ENCODE measurements around the gene SHROOM2.
"Not testable (repeated sequence)": the region's sequence is repeated elsewhere in the genome, so short reads cannot be mapped to it uniquely, and the experiment has no call there.

SHROOM2 gene

GRCh38 chrX:9807355-9808182, 21.3 kb downstream of the SHROOM2 start:
- no peak for DNase-seq (ENCODE audit: low read depth)
- Histone ChIP-seq H3K36me3 (ENCODE audit: control insufficient read depth, insufficient read depth, low read length, severe bottlenecking) (no peaks in the 10 kb centered on the region), H3K9me3 (ENCODE audit: control insufficient read depth, low read length) (no peaks in the 10 kb centered on the region), H3K9ac (ENCODE audit: low read length) (no peak overlapping the region), H3K4me1 (ENCODE audit: control insufficient read depth, insufficient read depth, low read length) (no peaks in the 10 kb centered on the region), H3K4me3 (ENCODE audit: low read length) (no peak overlapping the region), H3K27me3 (replicated peaks; ENCODE audit: control insufficient read depth, insufficient read depth, low read length) (no peaks in the 10 kb centered on the region)

GRCh38 chrX:9809876-9810275, 23.6 kb downstream of the SHROOM2 start:
- not testable (repeated sequence) for H3K27me3 ChIP-seq (replicated peaks; ENCODE audit: control insufficient read depth, insufficient read depth, low read length); H3K4me3 ChIP-seq (ENCODE audit: low read length); H3K9ac ChIP-seq (ENCODE audit: low read length); H3K36me3 ChIP-seq (ENCODE audit: control insufficient read depth, insufficient read depth, low read length, severe bottlenecking); H3K9me3 ChIP-seq (ENCODE audit: control insufficient read depth, low read length); H3K4me1 ChIP-seq (ENCODE audit: control insufficient read depth, insufficient read depth, low read length); DNase-seq (ENCODE audit: low read depth)

GRCh38 chrX:9811086-9811485, 24.9 kb downstream of the SHROOM2 start:
- H3K4me1 ChIP-seq (ENCODE audit: control insufficient read depth, insufficient read depth, low read length); H3K4me3 ChIP-seq (ENCODE audit: low read length); H3K9me3 ChIP-seq (ENCODE audit: control insufficient read depth, low read length); H3K9ac ChIP-seq (ENCODE audit: low read length); H3K36me3 ChIP-seq (ENCODE audit: control insufficient read depth, insufficient read depth, low read length, severe bottlenecking); H3K27me3 ChIP-seq (replicated peaks; ENCODE audit: control insufficient read depth, insufficient read depth, low read length); DNase-seq (ENCODE audit: low read depth): not testable (repeated sequence)

- Histone ChIP-seq H3K4me3 (ENCODE audit: low read length) (no peak overlapping the region), H3K36me3 (ENCODE audit: control insufficient read depth, insufficient read depth, low read length, severe bottlenecking) (no peaks in the 10 kb centered on the region), H3K4me1 (ENCODE audit: control insufficient read depth, insufficient read depth, low read length) (no peaks in the 10 kb centered on the region), H3K9ac (ENCODE audit: low read length) (no peak overlapping the region), H3K9me3 (ENCODE audit: control insufficient read depth, low read length) (no peaks in the 10 kb centered on the region), H3K27me3 (replicated peaks; ENCODE audit: control insufficient read depth, insufficient read depth, low read length) (no peaks in the 10 kb centered on the region)
- no peak for DNase-seq (ENCODE audit: low read depth)
Measured at GRCh38 chrX:9816084-9816700, 30.0 kb downstream of the SHROOM2 start.

- Histone ChIP-seq H3K9me3 (ENCODE audit: control insufficient read depth, low read length) (no peaks in the 10 kb centered on the region), H3K36me3 (ENCODE audit: control insufficient read depth, insufficient read depth, low read length, severe bottlenecking) (no peaks in the 10 kb centered on the region), H3K4me3 (ENCODE audit: low read length) (no peak overlapping the region), H3K27me3 (replicated peaks; ENCODE audit: control insufficient read depth, insufficient read depth, low read length) (peaks cover 8% of the 10 kb centered on the region), H3K9ac (ENCODE audit: low read length) (no peak overlapping the region), H3K4me1 (ENCODE audit: control insufficient read depth, insufficient read depth, low read length) (no peaks in the 10 kb centered on the region)
- DNase-seq (ENCODE audit: low read depth): no peak
Measured at GRCh38 chrX:9821572-9821971, 35.3 kb downstream of the SHROOM2 start.

GRCh38 chrX:9824554-9824953, 38.3 kb downstream of the SHROOM2 start:
- Histone ChIP-seq H3K4me3 (ENCODE audit: low read length) (no peak overlapping the region), H3K27me3 (replicated peaks; ENCODE audit: control insufficient read depth, insufficient read depth, low read length) (peaks cover 11% of the 10 kb centered on the region), H3K36me3 (ENCODE audit: control insufficient read depth, insufficient read depth, low read length, severe bottlenecking) (no peaks in the 10 kb centered on the region), H3K9me3 (ENCODE audit: control insufficient read depth, low read length) (no peaks in the 10 kb centered on the region), H3K9ac (ENCODE audit: low read length) (no peak overlapping the region), H3K4me1 (ENCODE audit: control insufficient read depth, insufficient read depth, low read length) (no peaks in the 10 kb centered on the region)
- DNase-seq (ENCODE audit: low read depth): no peak

GRCh38 chrX:9825129-9825790, 39.0 kb downstream of the SHROOM2 start:
- H3K9ac ChIP-seq (ENCODE audit: low read length): no peak overlapping the region
- no peaks in the 10 kb centered on the region for H3K36me3 ChIP-seq (ENCODE audit: control insufficient read depth, insufficient read depth, low read length, severe bottlenecking)
- H3K27me3 ChIP-seq (replicated peaks; ENCODE audit: control insufficient read depth, insufficient read depth, low read length): peaks cover 13% of the 10 kb centered on the region
- DNase-seq (ENCODE audit: low read depth): no peak
- H3K4me3 ChIP-seq (ENCODE audit: low read length): no peak overlapping the region
- no peaks in the 10 kb centered on the region for H3K9me3 ChIP-seq (ENCODE audit: control insufficient read depth, low read length)
- H3K4me1 ChIP-seq (ENCODE audit: control insufficient read depth, insufficient read depth, low read length): no peaks in the 10 kb centered on the region

- Histone ChIP-seq H3K4me3 (ENCODE audit: low read length) (no peak overlapping the region), H3K27me3 (replicated peaks; ENCODE audit: control insufficient read depth, insufficient read depth, low read length) (peaks cover 13% of the 10 kb centered on the region), H3K4me1 (ENCODE audit: control insufficient read depth, insufficient read depth, low read length) (no peaks in the 10 kb centered on the region), H3K9me3 (ENCODE audit: control insufficient read depth, low read length) (no peaks in the 10 kb centered on the region), H3K36me3 (ENCODE audit: control insufficient read depth, insufficient read depth, low read length, severe bottlenecking) (no peaks in the 10 kb centered on the region), H3K9ac (ENCODE audit: low read length) (no peak overlapping the region)
- no peak for DNase-seq (ENCODE audit: low read depth)
Measured at GRCh38 chrX:9825966-9826365, 39.7 kb downstream of the SHROOM2 start.

GRCh38 chrX:9829308-9830267, 43.4 kb downstream of the SHROOM2 start:
- no peak for DNase-seq (ENCODE audit: low read depth)
- Histone ChIP-seq H3K36me3 (ENCODE audit: control insufficient read depth, insufficient read depth, low read length, severe bottlenecking) (no peaks in the 10 kb centered on the region), H3K4me1 (ENCODE audit: control insufficient read depth, insufficient read depth, low read length) (no peaks in the 10 kb centered on the region), H3K9me3 (ENCODE audit: control insufficient read depth, low read length) (no peaks in the 10 kb centered on the region), H3K9ac (ENCODE audit: low read length) (no peak overlapping the region), H3K4me3 (ENCODE audit: low read length) (no peak overlapping the region), H3K27me3 (replicated peaks; ENCODE audit: control insufficient read depth, insufficient read depth, low read length) (peaks cover 18% of the 10 kb centered on the region)

- Histone ChIP-seq H3K4me1 (ENCODE audit: control insufficient read depth, insufficient read depth, low read length) (no peaks in the 10 kb centered on the region), H3K9me3 (ENCODE audit: control insufficient read depth, low read length) (no peaks in the 10 kb centered on the region), H3K36me3 (ENCODE audit: control insufficient read depth, insufficient read depth, low read length, severe bottlenecking) (no peaks in the 10 kb centered on the region), H3K9ac (ENCODE audit: low read length) (no peak overlapping the region), H3K4me3 (ENCODE audit: low read length) (no peak overlapping the region), H3K27me3 (replicated peaks; ENCODE audit: control insufficient read depth, insufficient read depth, low read length) (peaks cover 13% of the 10 kb centered on the region)
- DNase-seq (ENCODE audit: low read depth): no peak
Measured at GRCh38 chrX:9832811-9833210, 46.6 kb downstream of the SHROOM2 start.
